Activated CD8-positive, alpha-beta memory T cell treated with anti-CD3 and anti-CD28 coated beads, Interleukin-2, amount 50 U/mL, for 24 hours (primary cell): ENCODE measurements around the gene MTR.

Experiments used
- DNase-seq: peaks from one replicate; pipeline ENCODE4 v3.0.0-alpha.2; 2020; ENCODE audit errors: extremely low read depth

MTR gene

DNA sequence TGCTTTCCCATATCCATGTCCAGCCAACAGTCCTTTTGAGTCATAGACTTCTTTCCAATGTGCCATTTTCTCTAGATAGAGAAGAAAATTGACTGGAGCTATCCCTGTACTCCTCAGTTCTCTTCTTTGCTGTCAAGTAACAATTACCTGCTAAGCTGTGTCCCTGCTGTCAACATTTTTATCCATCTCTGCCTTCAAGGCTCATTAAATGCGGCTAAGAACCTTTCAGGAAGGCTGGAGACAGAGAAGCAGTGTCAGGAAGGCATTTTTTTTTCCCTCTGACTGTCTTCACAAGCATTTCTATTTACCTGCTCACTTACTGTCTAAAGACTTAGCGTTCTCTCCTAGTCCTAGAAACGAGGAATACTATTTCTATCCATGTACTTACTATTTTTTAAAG is 69.1 kb downstream of the MTR start:
- no peak for DNase-seq

DNA sequence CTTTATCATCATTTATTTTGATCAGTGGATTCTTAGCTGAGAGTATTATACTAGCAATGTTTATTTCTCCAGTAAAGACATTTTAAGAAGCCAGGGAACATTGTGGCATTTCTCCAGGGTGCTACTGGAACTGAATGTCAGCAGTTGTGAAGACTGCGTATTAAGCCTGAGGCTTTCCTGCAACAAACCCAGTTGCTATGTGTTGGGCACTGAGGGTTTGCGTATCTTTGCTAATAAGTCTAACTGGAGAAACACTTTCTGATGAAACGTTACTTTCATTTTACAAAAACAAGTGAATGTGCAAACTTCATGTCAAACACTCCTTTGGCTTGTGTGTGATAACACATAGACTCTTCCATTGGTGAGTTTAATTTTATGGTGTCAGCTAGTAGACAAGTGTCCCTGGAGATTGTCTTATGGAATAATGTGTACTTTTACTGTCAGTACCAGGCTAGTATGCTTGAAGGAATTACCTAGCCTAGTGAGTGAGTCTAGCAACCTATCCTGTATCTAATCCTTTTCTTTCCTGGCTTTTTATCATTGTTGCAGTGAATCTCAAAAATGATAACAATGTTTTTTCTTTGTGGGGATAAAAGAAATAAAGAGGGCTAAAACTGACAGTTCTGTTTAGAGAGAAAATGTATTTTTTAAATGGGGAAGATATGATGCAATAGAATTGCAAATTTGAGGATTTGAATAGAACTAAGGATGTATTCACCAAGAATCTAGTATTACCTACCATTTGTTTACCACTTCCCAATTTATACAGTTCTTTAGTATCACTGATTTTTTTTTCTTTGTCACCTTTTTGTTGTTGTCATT is 70.1 kb downstream of the MTR start:
- no peak for DNase-seq

DNA sequence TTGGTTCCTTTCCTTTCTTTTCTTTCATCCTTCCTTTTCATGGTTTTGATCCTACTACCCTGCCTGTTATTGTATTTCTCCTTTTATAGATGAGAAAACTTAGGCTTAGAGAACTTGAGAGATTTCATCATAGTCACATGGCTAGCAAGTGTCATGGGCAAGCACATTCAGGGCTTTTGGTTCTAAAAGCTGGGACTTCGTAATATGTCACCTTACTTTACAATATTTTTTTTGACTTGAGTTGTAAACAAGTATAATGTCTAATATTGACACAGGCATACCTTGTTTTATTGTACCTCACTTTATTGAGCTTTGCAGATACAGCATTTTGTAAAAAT is 70.7 kb downstream of the MTR start:
- DNase-seq, result no peak

DNA sequence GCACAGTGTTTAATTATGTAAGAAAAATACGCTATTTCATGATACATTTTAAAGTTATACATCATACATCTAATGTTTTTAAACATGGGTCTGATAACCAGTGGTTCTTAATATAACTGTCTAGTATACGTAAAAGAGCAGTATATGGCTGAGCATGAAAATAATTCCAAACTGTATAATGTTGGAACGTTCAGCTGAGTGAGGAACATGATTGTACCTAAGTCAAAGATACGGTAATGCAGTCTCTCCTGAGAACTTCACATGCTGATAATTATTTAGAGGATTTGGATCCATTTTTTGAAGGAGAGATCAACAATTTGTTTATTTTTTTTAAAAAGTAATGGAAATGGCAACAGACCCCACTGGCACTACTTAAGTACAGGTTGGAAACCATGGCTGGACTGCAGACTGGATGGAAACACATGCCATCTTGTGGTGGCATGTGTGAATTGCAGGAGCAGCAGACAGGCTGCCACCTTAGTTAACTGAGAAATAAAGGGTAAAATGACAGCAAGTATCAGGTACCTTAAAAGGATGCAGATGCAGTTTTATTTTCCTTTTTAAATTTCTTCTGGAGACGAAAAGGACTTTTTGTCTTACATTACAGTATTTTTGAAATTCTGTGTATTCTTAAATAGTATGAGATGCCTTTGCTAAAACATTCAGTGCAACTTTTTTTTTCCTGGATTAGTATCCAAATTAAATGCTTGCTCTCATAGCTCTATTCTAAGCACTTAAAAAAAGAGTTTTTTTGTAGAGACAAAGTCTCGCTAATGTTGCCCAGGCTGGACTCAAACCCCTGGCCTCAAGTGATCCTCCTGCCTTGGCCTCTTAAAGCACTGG is 73.8 kb downstream of the MTR start:
- DNase-seq, result no peak

DNA sequence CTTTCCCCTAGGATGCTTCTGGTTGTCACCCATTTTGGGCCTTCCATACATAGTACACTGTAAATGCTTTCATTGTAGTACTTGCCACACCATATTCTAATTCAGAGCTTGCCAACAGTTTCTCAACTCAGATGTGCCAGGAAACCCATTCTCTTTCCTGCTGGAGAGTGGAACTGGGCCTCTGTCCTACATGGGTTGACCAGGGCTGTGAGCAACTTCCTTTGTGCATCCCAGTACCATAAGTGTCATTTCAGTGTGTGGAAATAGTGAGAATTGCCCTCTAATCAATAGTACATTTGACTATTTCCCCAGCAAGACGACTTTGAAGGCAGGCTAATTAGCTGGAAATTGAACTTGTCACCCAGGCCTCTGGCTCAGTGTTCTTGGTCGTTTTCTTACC is 74.8 kb downstream of the MTR start:
- DNase-seq, result no peak

DNA sequence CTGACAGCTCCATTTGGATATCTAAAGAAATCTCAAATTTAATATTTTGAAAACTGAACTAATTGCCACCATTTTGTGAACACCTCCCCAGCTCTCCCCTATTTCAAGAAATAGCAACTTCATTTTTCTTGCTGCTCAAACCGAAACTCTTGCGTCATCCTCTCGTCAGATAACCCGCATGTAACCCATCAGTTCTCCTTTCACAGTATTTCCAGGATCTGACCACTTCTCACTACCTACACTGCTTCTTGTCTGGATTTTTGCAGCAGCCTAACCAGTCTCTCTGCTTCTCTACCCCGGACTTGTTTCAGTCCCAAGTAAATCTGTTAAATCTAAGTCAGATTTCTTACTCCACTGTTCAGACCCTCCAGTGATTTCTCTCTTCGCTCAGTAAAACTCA is 75.6 kb downstream of the MTR start:
- no peak for DNase-seq

DNA sequence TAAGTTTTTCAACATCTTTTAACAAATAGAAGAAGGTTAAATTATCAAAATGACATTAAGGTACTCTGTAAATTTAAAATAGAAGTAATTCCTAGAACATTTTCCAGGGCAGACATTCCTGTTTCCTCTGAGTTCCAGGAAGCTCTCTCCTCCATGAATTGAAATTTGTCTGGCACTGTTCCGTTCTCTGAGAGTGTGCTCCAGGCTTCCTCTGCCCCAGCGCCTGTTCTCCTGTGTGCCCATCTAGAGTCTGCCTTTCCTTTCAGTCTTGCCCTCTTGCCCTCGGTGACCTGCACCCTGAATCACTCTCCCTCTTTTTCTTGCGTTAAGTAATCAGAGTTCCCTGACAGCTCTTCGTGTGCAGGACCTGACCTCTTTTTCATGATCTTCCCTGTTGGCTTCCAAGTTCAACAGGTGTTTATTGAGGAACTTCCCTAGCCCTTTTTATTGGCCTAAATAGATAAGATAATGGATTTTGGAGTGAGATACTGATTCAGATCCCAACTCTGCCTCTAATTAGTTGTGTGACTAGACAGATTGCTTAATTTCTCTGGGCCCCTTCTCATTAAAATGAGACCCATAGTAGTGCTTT is 77.1 kb downstream of the MTR start:
- DNase-seq, result no peak

DNA sequence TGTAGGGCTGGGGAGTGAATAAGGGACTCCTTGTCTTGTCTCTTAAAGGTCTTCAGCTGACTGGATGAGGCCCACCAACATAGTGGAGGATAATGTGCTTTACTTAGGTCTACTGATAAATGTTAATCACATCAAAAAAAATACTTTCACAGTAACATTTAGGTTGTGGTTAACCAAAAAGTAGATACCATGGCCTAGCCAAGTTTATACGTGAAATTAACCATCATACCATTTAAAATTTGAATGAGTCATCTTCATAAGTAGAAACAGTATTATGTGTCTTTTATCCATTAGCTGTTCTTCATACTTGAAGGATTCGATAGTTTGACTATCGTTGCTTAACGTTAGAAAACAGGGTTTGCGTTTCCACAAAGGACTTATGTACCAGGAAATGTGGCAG is 80.9 kb downstream of the MTR start:
- no peak for DNase-seq

DNA sequence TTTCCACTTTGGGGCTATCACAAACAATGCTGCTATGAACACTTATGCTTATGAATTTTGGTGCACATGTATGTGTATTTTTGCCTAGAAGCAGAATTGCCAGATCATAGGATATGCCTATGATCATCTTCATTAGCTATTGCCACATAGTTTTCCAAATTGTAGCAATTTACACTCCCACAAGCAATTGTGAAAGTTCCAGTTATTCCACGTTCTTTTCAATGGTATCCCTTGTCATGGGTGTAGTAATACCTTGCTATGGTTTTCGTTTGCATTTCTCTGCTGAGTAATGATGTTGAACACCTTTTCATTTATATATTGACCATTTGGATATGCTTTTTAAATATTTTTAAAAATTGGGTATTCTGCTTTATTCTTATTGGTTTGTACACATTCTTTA is 82.6 kb downstream of the MTR start:
- DNase-seq, result no peak

DNA sequence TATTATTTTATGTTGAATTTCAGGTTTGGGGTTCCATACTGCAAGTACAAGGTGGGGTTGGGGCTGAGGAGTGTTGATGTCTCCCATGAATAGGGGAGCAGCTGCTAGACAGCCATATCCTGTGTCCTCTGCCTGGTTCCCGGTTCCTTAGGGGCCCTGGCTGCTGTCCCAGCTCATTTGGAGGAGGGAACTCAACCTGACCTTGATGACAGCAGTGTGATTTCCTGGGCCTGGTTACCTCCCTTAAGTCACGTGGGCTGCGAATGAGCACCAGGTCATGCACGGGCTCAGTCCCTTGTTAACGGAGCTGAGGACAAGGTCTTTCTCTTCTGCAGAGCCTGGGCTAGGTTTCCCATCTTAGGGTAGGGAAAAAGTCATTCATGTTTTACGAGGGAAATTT is 85.1 kb downstream of the MTR start:
- DNase-seq, result no peak

DNA sequence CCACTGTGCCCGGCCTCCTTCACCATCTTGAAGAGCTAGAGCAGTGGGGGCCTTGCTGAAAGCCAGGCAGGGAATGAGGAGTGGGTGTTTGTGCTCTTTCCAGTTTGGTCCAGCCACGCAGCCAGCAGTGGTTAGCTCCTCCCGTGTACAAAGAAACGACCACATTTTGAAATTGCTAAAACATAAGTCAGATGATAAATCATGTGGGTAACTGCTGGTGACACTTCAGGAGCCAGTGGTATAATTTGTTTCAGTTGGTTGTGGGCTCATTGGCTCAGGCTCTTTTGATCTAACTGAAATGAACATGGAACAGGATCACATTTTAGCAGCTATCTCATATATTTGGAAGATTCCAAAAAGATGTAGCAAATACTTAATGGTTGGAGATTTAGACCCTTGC is 87.6 kb downstream of the MTR start:
- no peak for DNase-seq

DNA sequence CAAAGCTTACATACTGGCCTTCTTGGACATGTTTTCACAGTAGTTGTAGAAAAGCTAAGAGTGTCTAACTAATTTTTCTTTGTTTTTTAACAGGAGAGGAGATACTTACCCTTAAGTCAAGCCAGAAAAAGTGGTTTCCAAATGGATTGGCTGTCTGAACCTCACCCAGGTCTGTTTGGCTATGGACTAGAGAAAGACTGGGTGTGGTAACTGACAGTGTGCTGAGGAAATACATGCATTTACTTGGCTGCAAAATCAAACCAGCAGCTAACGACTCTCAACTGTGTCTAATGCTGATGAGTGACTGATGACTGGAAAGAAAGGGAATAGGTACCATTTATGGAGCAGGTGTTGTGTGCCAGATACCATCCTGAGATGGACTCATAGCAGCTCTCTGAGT is 91.1 kb downstream of the MTR start:
- no peak for DNase-seq

DNA sequence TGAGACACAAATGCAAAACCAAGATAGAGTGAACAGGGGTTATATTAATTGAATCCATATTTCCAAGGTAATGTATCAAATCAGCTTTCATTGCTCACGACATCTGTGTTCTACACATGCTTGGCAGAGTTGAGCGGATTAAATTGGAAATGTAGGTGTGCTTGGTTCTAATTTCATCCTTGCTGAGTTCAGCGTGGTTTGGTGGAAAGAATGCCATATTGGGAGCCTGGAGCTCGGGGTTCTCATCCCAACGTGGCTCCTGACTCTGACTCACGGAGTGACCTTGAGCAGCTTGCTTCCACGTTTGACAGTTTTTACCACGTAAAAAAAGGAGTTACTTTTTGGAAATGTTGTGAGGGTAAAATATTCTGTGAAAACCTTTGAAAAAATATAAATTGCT is 92.0 kb downstream of the MTR start:
- DNase-seq, result no peak

DNA sequence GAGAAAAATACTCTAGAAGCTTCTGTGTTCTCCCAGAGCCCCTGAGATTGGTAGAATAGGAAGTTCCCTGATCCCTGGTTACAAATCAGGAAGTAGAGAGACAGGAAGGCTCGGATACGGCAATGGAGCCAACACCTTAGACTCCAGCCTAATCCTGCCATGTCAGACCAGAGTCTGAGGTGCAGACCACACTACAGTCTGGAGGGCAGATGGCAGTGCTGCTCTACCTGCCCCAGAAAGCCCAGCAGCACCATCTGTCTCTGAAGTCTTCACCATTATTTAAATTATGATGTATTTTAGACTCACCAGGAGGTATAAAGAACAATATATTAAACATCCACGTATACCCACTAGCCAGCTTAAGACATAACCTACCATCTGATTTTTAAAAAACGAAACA is 93.0 kb downstream of the MTR start:
- DNase-seq, result no peak

DNA sequence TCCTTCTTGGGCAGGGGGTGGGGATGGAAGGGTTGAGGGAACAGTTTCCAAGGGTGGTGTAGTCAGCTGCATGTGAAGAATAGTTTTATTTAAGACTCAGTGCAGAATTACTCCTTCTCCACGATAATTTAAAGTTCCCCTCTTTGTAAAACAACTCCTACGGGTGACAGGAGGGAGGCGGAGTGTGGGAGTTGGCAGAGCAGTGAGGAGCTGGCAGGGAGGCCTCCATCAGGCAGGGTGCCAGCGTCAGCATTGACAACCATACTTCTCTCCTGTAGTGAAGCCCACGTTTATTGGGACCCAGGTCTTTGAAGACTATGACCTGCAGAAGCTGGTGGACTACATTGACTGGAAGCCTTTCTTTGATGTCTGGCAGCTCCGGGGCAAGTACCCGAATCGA is 93.8 kb downstream of the MTR start:
- DNase-seq, result no peak

DNA sequence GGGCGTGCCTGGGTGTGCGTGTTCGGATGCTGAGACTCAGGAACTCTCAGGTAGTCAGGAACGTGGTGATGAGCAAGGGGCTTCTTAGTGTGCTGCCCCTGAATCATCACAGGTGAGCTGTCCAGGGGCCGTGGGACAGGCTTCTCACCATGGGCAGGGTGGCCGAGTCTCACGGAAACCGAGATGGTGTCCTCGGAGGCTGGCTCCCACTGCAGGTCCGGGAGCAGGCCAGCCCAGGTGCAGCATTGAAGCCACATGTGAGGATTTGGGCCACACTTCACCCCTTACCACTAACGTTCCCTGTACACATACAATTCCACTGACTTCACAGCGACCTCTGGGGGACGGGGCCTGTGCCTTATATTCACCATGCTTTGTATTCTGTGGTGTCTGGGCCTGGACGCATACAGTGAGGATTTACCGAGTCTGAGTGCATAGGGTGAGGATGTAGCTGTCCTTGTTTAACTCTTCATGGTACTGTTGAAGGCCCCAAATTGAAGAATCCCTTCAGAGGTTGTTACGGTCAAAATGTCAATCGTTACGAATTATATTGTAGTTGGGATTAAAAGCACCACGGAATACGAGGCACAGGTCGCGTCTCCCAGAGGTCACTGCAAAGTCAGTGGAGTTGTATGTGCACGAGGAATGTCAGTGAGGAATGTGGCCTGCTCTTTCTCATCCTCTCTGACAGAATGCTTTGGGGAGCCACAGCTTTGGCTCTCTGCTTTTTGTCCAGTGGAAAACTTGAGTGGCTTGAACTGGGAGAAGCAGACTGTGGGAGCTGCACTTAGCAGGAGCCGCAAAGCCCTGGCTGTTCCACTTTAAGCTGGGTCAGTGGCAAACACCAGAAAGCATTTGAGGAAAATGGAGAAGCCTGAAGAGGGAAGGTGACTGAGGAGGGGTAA is 95.3 kb downstream of the MTR start:
- DNase-seq, result no peak

DNA sequence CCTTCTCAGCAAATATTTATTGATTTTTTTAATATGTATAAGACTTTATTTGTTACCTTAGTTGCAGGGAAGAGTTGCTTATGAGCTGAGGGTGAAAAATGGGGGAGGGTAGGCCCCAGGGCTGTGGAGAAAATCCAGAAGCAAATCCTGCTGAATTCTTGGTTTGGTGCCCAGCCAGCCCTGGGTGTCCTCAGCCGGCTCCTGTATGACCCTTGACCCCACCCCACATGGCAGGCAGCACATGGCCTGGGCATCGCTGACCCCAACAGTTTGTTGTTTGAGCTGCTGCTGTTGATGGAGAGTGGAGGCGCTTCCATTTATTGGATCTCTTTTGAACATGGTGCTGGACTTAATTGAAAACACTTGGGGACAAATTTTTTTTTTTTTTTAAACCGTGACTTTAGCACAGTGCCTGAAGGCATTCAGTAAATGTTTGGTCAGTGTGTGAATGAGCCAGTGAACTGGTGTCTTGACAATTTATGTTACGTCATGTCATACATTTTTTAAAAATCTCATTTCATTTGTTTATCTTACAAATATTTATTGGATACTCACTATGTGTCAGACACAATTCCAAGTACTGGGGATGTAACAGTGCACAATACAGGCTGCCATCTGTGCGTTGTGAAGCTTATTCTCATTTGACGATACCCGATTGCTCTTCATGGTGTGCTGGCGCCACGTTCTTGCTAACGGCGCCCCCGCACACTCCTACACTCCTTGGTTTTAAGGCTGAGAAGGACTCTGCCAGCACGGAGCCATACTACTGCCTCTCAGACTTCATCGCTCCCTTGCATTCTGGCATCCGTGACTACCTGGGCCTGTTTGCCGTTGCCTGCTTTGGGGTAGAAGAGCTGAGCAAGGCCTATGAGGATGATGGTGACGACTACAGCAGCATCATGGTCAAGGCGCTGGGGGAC is 98.8 kb downstream of the MTR start:
- DNase-seq, result no peak

DNA sequence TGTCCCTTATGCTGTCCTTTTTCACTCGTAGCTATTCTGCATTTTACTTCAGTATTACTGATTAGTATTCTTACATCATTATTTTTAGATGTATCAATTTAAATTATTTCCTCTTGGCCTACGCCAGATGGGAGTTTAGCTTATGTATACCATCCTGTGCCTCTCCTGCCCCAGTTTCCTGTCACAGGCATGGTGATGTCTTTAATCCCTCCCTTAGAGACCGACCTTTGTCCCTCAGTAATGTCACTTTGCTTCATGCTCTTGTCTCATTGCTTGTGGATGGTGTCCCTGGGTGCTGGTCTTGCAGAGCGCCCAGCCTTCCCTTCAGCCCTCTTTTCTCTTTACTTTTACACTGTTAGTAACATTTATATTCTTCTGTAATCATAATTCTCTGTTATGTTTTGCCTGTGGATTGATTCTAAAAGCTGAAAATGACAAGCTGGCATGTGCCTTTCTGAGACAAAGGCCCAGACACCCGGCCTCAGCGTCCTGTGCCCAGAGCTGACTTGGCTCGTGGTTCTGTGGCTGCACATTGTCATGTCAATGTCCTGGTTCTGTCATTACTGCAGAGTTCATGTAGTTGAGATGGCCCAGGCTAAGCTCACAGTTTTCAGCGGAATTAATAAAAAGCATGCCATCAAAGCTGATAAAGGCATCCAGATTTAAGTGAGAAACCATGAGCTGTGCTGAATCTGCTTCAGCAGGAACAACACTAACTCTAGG is 100.7 kb downstream of the MTR start:
- DNase-seq, result no peak

DNA sequence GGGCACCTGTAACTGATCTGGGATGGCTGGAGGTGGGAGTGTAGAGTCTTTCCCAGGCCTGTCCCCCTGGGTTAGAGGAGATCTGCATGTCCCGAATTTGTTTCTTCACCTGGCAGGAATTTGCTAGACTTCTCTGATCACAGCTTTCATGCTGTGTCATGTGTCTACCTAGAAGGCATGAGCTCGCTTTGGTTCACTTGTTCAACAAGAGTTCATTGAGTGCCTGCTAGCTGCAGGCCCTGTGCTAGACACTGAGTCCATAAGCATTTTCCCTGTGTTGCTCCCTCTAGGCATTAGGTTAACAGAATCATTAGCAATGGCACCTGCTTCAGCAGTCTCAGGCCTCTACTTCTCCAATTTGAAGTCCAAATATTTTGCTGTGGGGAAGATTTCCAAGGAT is 101.6 kb downstream of the MTR start:
- DNase-seq, result no peak
